Gastroesophageal sphincter (tissue), 3 donors: ENCODE results near the gene PCARE.

Experiments used
- CTCF ChIP-seq, 4 experiments: fragments of 200-600 bp in 2 of 4; fragments of 450-650 bp in 2 of 4; sonication (generic) in 1 of 4; IDR thresholded peaks; one replicate each; pipeline ENCODE4 v1.5.1; 2017 to 2019; ENCODE audit warnings: antibody characterized with exemption in 4 of 4, mild to moderate bottlenecking in 2 of 4, moderate library complexity in 2 of 4
- EP300 ChIP-seq: sonication (generic); formaldehyde crosslinking; IDR thresholded peaks from one replicate; pipeline ENCODE4 v1.6.1; 2017; ENCODE audit warnings: antibody characterized with exemption, mild to moderate bottlenecking
- POLR2A ChIP-seq, 2 donors: fragments of 450-650 bp; IDR thresholded peaks; one replicate each; pipeline ENCODE4 v1.6.1; 2017; ENCODE audit warnings: antibody characterized with exemption in 2 of 2, mild to moderate bottlenecking in 2 of 2, moderate library complexity in 1 of 2

- TF ChIP-seq CTCF (IDR thresholded peaks at IDR 0.05): no peak
- TF ChIP-seq POLR2A (IDR thresholded peaks at IDR 0.05): no peak
- TF ChIP-seq EP300: no peak
Measured at GRCh38 chr2:29068513-29068912, 5.8 kb downstream of the PCARE start.
